Astrocyte of the cerebellum (primary cell): Measurements from ENCODE around the gene IPO9.
A peak's percentile ranks its signal among the peaks of the same experiment; 100 is the strongest.

Source experiments
- DNase-seq: peaks from one replicate; pipeline ENCODE4 v3.0.0-alpha.2; 2011; ENCODE audit warnings: low read depth
- H3K4me3 ChIP-seq: 2 replicates; pipeline ENCODE4 v1.5.1; 2011; ENCODE audit warnings: mild to moderate bottlenecking, low read depth, low read length, moderate library complexity
- in situ Hi-C: cut with HindIII; loops from 2 replicates; pipeline ENCODE4 v1.10.0; 2017; ENCODE audit warnings: low sequenced_read_pairs
- TF ChIP-seq, protein P1 (sequence below): IDR thresholded peaks from 2 replicates; pipeline ENCODE4 v1.5.1; 2012; ENCODE audit warnings: low read length, low read depth, moderate library complexity, mild to moderate bottlenecking; ENCODE audit errors: missing control alignments

Gene IPO9

DNA sequence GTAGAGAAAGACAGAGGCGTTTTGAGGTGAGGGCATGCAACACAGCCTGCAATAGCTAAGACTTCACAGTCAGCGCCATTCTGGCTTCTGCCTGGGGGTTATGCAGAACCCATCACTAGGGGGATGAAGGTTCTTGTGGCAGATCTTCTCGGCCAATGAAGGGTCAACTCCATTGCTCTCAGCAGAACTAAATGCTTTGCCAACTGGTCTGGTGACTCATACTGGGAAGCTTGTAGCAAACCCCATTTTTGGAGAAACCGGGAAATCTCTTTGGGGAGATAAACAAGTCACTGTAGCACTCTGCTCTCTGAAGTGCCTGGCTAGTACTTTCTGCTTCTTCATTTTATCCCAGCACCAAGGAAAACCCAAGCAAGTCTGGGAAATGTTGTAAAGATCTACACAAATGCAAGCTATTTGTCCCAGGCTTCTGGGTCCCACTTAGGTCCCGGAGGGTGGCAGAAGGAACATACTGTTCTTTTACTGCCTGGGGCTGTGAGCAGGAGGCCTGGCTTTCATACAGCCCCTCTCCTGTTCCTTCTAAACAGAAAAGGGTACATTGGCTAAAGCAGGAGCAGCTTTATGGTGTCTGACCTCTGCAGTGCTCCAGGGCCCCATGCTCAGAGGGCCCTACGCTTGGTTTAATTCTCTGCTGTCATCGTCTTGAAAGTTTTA, 88.5 kb downstream of the IPO9 start:
- H3K4me3 ChIP-seq = no peak overlapping the region
- TF ChIP-seq, protein P1, sequence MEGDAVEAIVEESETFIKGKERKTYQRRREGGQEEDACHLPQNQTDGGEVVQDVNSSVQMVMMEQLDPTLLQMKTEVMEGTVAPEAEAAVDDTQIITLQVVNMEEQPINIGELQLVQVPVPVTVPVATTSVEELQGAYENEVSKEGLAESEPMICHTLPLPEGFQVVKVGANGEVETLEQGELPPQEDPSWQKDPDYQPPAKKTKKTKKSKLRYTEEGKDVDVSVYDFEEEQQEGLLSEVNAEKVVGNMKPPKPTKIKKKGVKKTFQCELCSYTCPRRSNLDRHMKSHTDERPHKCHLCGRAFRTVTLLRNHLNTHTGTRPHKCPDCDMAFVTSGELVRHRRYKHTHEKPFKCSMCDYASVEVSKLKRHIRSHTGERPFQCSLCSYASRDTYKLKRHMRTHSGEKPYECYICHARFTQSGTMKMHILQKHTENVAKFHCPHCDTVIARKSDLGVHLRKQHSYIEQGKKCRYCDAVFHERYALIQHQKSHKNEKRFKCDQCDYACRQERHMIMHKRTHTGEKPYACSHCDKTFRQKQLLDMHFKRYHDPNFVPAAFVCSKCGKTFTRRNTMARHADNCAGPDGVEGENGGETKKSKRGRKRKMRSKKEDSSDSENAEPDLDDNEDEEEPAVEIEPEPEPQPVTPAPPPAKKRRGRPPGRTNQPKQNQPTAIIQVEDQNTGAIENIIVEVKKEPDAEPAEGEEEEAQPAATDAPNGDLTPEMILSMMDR = no peak
- in situ Hi-C loops = no loop called here
- DNase-seq = peak; percentile 57

- no peak overlapping the region for H3K4me3 ChIP-seq
- no peak for DNase-seq
- in situ Hi-C loops = no loop called here
- TF ChIP-seq, protein P1 = no peak
Observed at GRCh38 chr1:201918343-201918742, 89.4 kb downstream of the IPO9 start.

GRCh38 chr1:201921952-201922558, 93.1 kb downstream of the IPO9 start:
- no peak overlapping the region for H3K4me3 ChIP-seq
- in situ Hi-C loops = no loop called here
- DNase-seq = no peak
- TF ChIP-seq, protein P1 = no peak

GRCh38 chr1:201925301-201925567, 96.3 kb downstream of the IPO9 start:
- TF ChIP-seq, protein P1 = no peak
- H3K4me3 ChIP-seq = no peak overlapping the region
- no peak for DNase-seq
- in situ Hi-C loops = no loop called here

- in situ Hi-C loops = no loop called here
- H3K4me3 ChIP-seq = no peak overlapping the region
- TF ChIP-seq, protein P1 = no peak
- DNase-seq = no peak
Observed at GRCh38 chr1:201925981-201926645, 97.2 kb downstream of the IPO9 start.

DNA sequence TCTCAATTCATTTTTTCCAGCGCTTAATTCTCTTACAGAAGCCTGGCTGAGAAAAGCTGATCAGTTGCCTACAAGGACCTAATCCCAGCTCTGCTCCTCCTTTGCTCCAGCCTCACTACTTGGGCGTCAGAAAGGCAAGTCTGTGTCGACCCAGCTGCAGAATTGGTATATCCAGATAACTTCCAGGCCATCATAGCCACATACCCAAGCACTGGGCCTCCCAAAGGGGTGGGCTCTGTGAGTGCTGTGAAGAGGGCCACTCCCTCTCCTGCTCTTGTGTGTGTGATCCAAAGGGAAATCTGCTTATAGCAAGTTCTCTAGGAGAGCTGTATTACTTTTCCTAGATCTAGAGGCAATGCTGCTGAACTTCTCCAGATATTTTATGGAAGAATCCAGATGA, 99.3 kb downstream of the IPO9 start:
- in situ Hi-C loops = no loop called here
- DNase-seq = no peak
- no peak overlapping the region for H3K4me3 ChIP-seq
- TF ChIP-seq, protein P1 = no peak
